Measurements from ENCODE around the gene DPP6. TPM values are rescaled to one million over a fixed set of nuclear protein-coding genes. Genes with fewer than 3 reads are reported as not detected.

DPP6 gene
- total RNA-seq, 1 experiment from 2014 or later = not detected

- no peaks in the 10 kb centered on the region for H3K36me3 ChIP-seq (ENCODE audit: control insufficient read depth, insufficient read depth, low read length)
- no peak for DNase-seq (ENCODE audit: low read depth, low spot score)
- in situ Hi-C loops (cut with HindIII; ENCODE audit: low pct_unique_long_range_greater_than_20kb, low sequenced_read_pairs) (no loop called here), intact Hi-C loops (cut with micrococcal nuclease; ENCODE audit: unreplicated experiment) (no loop called here)
- ChIA-PET CTCF (no interaction called here), POLR2A (no interaction called here)
- no peak overlapping the region for H3K4me3 ChIP-seq (ENCODE audit: low read depth in 2 of 2, low read length in 2 of 2)
- ATAC-seq = no peak
- no peak for TF ChIP-seq CTCF (IDR thresholded peaks at IDR 0.05)
- peak; percentile 88 to 92 for TF ChIP-seq REST (IDR thresholded peaks at IDR 0.05; ENCODE audit: insufficient read depth in 1 of 2, low read depth in 2 of 2, low read length in 1 of 2)
- no peak for TF ChIP-seq SIN3A (IDR thresholded peaks at IDR 0.05; ENCODE audit: borderline replicate concordance, insufficient read depth, low read depth, low read length)
- no peaks in the 10 kb centered on the region for H3K4me1 ChIP-seq (ENCODE audit: control insufficient read depth, insufficient read depth, low read length)
- no TSS peak for BruUV-seq (replicated peaks)
- no peaks in the 10 kb centered on the region for H3K9me3 ChIP-seq (ENCODE audit: control insufficient read depth, insufficient read depth, low read depth, low read length)
- no peaks in the 10 kb centered on the region for H3K27me3 ChIP-seq (ENCODE audit: control insufficient read depth, insufficient read depth, low read length)
- H3K27ac ChIP-seq (ENCODE audit: low read length) = no peak overlapping the region
These were observed 357.6 kb downstream of the DPP6 start for GRCh38 chr7:154409703-154410311.

GRCh38 chr7:154412105-154412504 is 359.9 kb downstream of the DPP6 start:
- Histone ChIP-seq H3K36me3 (ENCODE audit: control insufficient read depth, insufficient read depth, low read length) (no peaks in the 10 kb centered on the region), H3K4me3 (ENCODE audit: low read depth in 2 of 2, low read length in 2 of 2) (no peak overlapping the region), H3K4me1 (ENCODE audit: control insufficient read depth, insufficient read depth, low read length) (no peaks in the 10 kb centered on the region), H3K27ac (ENCODE audit: low read length) (no peak overlapping the region), H3K27me3 (ENCODE audit: control insufficient read depth, insufficient read depth, low read length) (no peaks in the 10 kb centered on the region), H3K9me3 (ENCODE audit: control insufficient read depth, insufficient read depth, low read depth, low read length) (no peaks in the 10 kb centered on the region)
- intact Hi-C loops (cut with micrococcal nuclease; ENCODE audit: unreplicated experiment) = no loop called here
- TF ChIP-seq SIN3A (IDR thresholded peaks at IDR 0.05; ENCODE audit: borderline replicate concordance, insufficient read depth, low read depth, low read length) = no peak
- no peak for TF ChIP-seq POLR2AphosphoS5 (IDR thresholded peaks at IDR 0.05; ENCODE audit: low read depth, low read length)
- no peak for TF ChIP-seq TCF7L2 (IDR thresholded peaks at IDR 0.05; ENCODE audit: low read depth, low read length)
- TF ChIP-seq REST (IDR thresholded peaks at IDR 0.05; ENCODE audit: insufficient read depth in 1 of 2, low read depth in 2 of 2, low read length in 1 of 2) = no peak
- no peak for TF ChIP-seq CTCF (IDR thresholded peaks at IDR 0.05)
- in situ Hi-C loops (cut with HindIII; ENCODE audit: low pct_unique_long_range_greater_than_20kb, low sequenced_read_pairs) = no loop called here
- DNase-seq (ENCODE audit: low read depth, low spot score) (no peak), ATAC-seq (no peak)
- POLR2A ChIA-PET = no interaction called here
- CTCF ChIA-PET = no interaction called here
- BruUV-seq (replicated peaks) = no TSS peak

All from Panc1 (cell line).